Measurements from ENCODE around the gene ANXA6.
A peak's percentile ranks its signal among the peaks of the same experiment; 100 is the strongest.

- TF ChIP-seq CTCF (IDR thresholded peaks at IDR 0.05) (peak in 3 of 6 experiments; percentile 2 to 51 (median 15)), POLR2A (IDR thresholded peaks at IDR 0.05) (no peak)
These were observed 75.2 kb downstream of the ANXA6 start for GRCh38 chr5:151082282-151082902.

Data from esophagus squamous epithelium (tissue), 4 donors.